Endometrium (tissue), 2 donors: ENCODE results near the gene PGR.

Experiments
- FAIRE-seq: peaks from 2 replicates; lab custom pipeline; 2012; peaks lifted over from hg19 to GRCh38; lab: Jason Lieb, UNC
- donor health status: control.
- donor health status: control.

Gene PGR

GRCh38 chr11:101008961-101009689 is 120.5 kb downstream of the PGR start:
- FAIRE-seq, result no peak

GRCh38 chr11:101003468-101003867 is 126.1 kb downstream of the PGR start:
- FAIRE-seq, result no peak

GRCh38 chr11:100999756-101000155 is 129.9 kb downstream of the PGR start:
- FAIRE-seq, result no peak

- FAIRE-seq, result no peak
Observed at GRCh38 chr11:100994966-100995365, 134.6 kb downstream of the PGR start.

- FAIRE-seq, result peak; percentile 65
Observed at GRCh38 chr11:100991541-100991940, 138.1 kb downstream of the PGR start.

- FAIRE-seq, result no peak
Observed at GRCh38 chr11:100990931-100991330, 138.7 kb downstream of the PGR start.

- no peak for FAIRE-seq
Observed at GRCh38 chr11:100984668-100985067, 144.9 kb downstream of the PGR start.

- FAIRE-seq, result no peak
Observed at GRCh38 chr11:100981196-100981824, 148.3 kb downstream of the PGR start.

- FAIRE-seq, result peak; percentile 91
Observed at GRCh38 chr11:100980156-100980555, 149.5 kb downstream of the PGR start.
